H9 (cell line): ENCODE measurements around the gene ARMC9. TPM values are rescaled to one million over a fixed set of nuclear protein-coding genes. Genes with fewer than 3 reads are reported as not detected.

Source experiments
- DNase-seq: peaks from one replicate; pipeline ENCODE4 v3.0.0-alpha.2; 2017
- H2AFZ ChIP-seq: one replicate; pipeline ENCODE4 v1.6.1; 2013; ENCODE audit warnings: mild to moderate bottlenecking, low read length, control low read depth, moderate library complexity
- H2AK5ac ChIP-seq: 2 replicates; pipeline ENCODE4 v1.6.1; 2013; ENCODE audit warnings: low read length, control low read depth, mixed read lengths; ENCODE audit not compliant: insufficient read length
- H2BK120ac ChIP-seq: one replicate; pipeline ENCODE4 v1.6.1; 2013; ENCODE audit warnings: low read depth, mild to moderate bottlenecking, low read length, control low read depth, inconsistent platforms; ENCODE audit not compliant: poor library complexity, severe bottlenecking
- H2BK12ac ChIP-seq: 2 replicates; pipeline ENCODE4 v1.6.1; 2013; ENCODE audit warnings: low read length, control low read depth, mixed read lengths, low read depth; ENCODE audit not compliant: insufficient read length
- H2BK15ac ChIP-seq: 2 replicates; pipeline ENCODE4 v1.6.1; 2013; ENCODE audit warnings: low read depth, low read length, control low read depth
- H2BK20ac ChIP-seq: one replicate; pipeline ENCODE4 v1.6.1; 2013; ENCODE audit warnings: low read depth, mild to moderate bottlenecking, low read length, control low read depth, inconsistent platforms; ENCODE audit not compliant: poor library complexity, severe bottlenecking
- H2BK5ac ChIP-seq: 2 replicates; pipeline ENCODE4 v1.6.1; 2013; ENCODE audit warnings: low read length, control low read depth, mixed read lengths; ENCODE audit not compliant: insufficient read length
- H3K14ac ChIP-seq: 2 replicates; pipeline ENCODE4 v1.6.1; 2013; ENCODE audit warnings: low read length, control low read depth; ENCODE audit not compliant: insufficient read depth
- H3K18ac ChIP-seq: 2 replicates; pipeline ENCODE4 v1.6.1; 2013; ENCODE audit warnings: low read depth, mild to moderate bottlenecking, mixed read lengths, low read length, control low read depth; ENCODE audit not compliant: insufficient read length
- H3K23ac ChIP-seq: 2 replicates; pipeline ENCODE4 v1.6.1; 2013; ENCODE audit warnings: low read length, control low read depth, mixed read lengths, low read depth; ENCODE audit not compliant: insufficient read length
- H3K23me2 ChIP-seq: 2 replicates; pipeline ENCODE4 v1.6.1; 2013; ENCODE audit warnings: low read depth, mild to moderate bottlenecking, mixed read lengths, low read length, control low read depth; ENCODE audit not compliant: insufficient read length, poor library complexity, severe bottlenecking
- H3K27ac ChIP-seq: 2 replicates; pipeline ENCODE4 v1.5.1; 2013; ENCODE audit warnings: low read length, control low read depth, mixed read lengths, low read depth; ENCODE audit not compliant: insufficient read length
- H3K27me3 ChIP-seq: 2 replicates; pipeline ENCODE4 v1.6.1; 2013; ENCODE audit warnings: low read length, control low read depth, inconsistent platforms; ENCODE audit not compliant: insufficient read depth
- H3K4ac ChIP-seq: 2 replicates; pipeline ENCODE4 v1.6.1; 2013; ENCODE audit warnings: low read depth, mild to moderate bottlenecking, control low read depth, inconsistent platforms, low read length, moderate library complexity
- H3K4me1 ChIP-seq: 2 replicates; pipeline ENCODE4 v1.6.1; 2013; ENCODE audit warnings: low read length, control low read depth, inconsistent platforms; ENCODE audit not compliant: insufficient read depth
- H3K4me2 ChIP-seq: 2 replicates; pipeline ENCODE4 v1.6.1; 2013; ENCODE audit warnings: low read length, control low read depth, mixed read lengths; ENCODE audit not compliant: insufficient read length, insufficient read depth
- H3K56ac ChIP-seq: 2 replicates; pipeline ENCODE4 v1.6.1; 2013; ENCODE audit warnings: low read depth, mild to moderate bottlenecking, mixed read lengths, low read length, control low read depth; ENCODE audit not compliant: insufficient read length
- H3K79me1 ChIP-seq: 2 replicates; pipeline ENCODE4 v1.6.1; 2013; ENCODE audit warnings: low read depth, mild to moderate bottlenecking, moderate library complexity, low read length, control low read depth, inconsistent platforms; ENCODE audit not compliant: insufficient read depth, poor library complexity, severe bottlenecking
- H3K79me2 ChIP-seq: 2 replicates; pipeline ENCODE4 v1.6.1; 2013; ENCODE audit warnings: low read length, control low read depth, inconsistent platforms; ENCODE audit not compliant: insufficient read depth
- H3K9ac ChIP-seq: 2 replicates; pipeline ENCODE4 v1.6.1; 2013; ENCODE audit warnings: low read length, control low read depth, mixed read lengths; ENCODE audit not compliant: insufficient read length; ENCODE audit errors: extremely low read depth
- H3K9me3 ChIP-seq: one replicate; pipeline ENCODE4 v1.6.1; 2013; ENCODE audit warnings: low read depth, low read length, inconsistent platforms; ENCODE audit not compliant: control insufficient read depth
- H3T11ph ChIP-seq: one replicate; pipeline ENCODE4 v1.6.1; 2013; ENCODE audit warnings: mild to moderate bottlenecking, low read length, control low read depth, inconsistent platforms
- H4K20me1 ChIP-seq: one replicate; pipeline ENCODE4 v1.6.1; 2013; ENCODE audit not compliant: control insufficient read depth, insufficient read length, insufficient read depth
- H4K5ac ChIP-seq: 2 replicates; pipeline ENCODE4 v1.6.1; 2013; ENCODE audit warnings: low read depth, mild to moderate bottlenecking, mixed read lengths, low read length, control low read depth; ENCODE audit not compliant: insufficient read length
- H4K8ac ChIP-seq: replicated peaks from 2 replicates; pipeline ENCODE4 v1.6.1; 2013; ENCODE audit warnings: low read length, control low read depth, mixed read lengths, low read depth; ENCODE audit not compliant: insufficient read length
- H4K91ac ChIP-seq: 2 replicates; pipeline ENCODE4 v1.6.1; 2013; ENCODE audit warnings: low read depth, mild to moderate bottlenecking, moderate library complexity, mixed read lengths, low read length, control low read depth; ENCODE audit not compliant: insufficient read length
- H3K27ac Mint-ChIP-seq, 3 experiments: 2 replicates in 2 of 3; 3 replicates in 1 of 3; pipeline ENCODE4 v1.8.0; 2020 to 2021; ENCODE audit warnings: mixed read lengths in 3 of 3, mild to moderate bottlenecking in 1 of 3, moderate library complexity in 1 of 3
- H3K27me3 Mint-ChIP-seq: 2 replicates; pipeline ENCODE4 v1.8.0; 2021; ENCODE audit warnings: low read depth, mild to moderate bottlenecking, moderate library complexity, mixed read lengths
- H3K36me3 Mint-ChIP-seq, 3 experiments: 2 replicates in 2 of 3; 3 replicates in 1 of 3; pipeline ENCODE4 v1.8.0; 2020 to 2021; ENCODE audit warnings: low read depth in 3 of 3, mixed read lengths in 3 of 3; ENCODE audit not compliant: insufficient read depth in 1 of 3
- H3K4me1 Mint-ChIP-seq, 2 experiments: 2 replicates each; pipeline ENCODE4 v1.8.0; 2020; ENCODE audit warnings: mixed read lengths in 2 of 2
- H3K4me3 Mint-ChIP-seq, 2 experiments: 2 replicates in 1 of 2; 3 replicates in 1 of 2; pipeline ENCODE4 v1.8.0; 2020 to 2021; ENCODE audit warnings: mild to moderate bottlenecking in 2 of 2, mixed read lengths in 2 of 2, moderate library complexity in 1 of 2
- H3K9me3 Mint-ChIP-seq, 2 experiments: 2 replicates in 1 of 2; 3 replicates in 1 of 2; pipeline ENCODE4 v1.8.0; 2020; ENCODE audit warnings: mild to moderate bottlenecking in 2 of 2, mixed read lengths in 2 of 2, moderate library complexity in 1 of 2
- CTCF ChIP-seq: fragments of 200-600 bp; sonication (generic); conservative IDR thresholded peaks from 3 replicates; pipeline ENCODE4 v1.8.0; 2021; ENCODE audit warnings: antibody characterized with exemption, mild to moderate bottlenecking
- WGBS: extraction: QIAGEN DNeasy Blood & Tissue Kit; methylation state at CpG from one replicate; pipeline ENCODE4 v1.1.7; 2013; ENCODE audit warnings: missing lambda C conversion rate, low lambda C conversion rate, mixed read lengths; ENCODE audit not compliant: insufficient read length; ENCODE audit errors: extremely low coverage; 5-methylcytosine and 5-hydroxymethylcytosine counted together
- total RNA-seq: library from RNA; stranded (reverse); gene quantifications from 2 replicates; pipeline ENCODE4 v1.2.1, GENCODE V29; 2021

ARMC9 gene
- total RNA-seq, 1 experiment from 2014 or later = 37.6 TPM

GRCh38 chr2:231321021-231321420 is 122.6 kb downstream of the ARMC9 start:
- DNase-seq = no peak
- Histone ChIP-seq H3K23me2 (no peaks in the 10 kb centered on the region), H2BK12ac (no peak overlapping the region), H2BK5ac (no peak overlapping the region), H3K9ac (no peak overlapping the region), H3K9me3 (no peaks in the 10 kb centered on the region), H3K4me2 (no peak overlapping the region), H3K27ac (no peak overlapping the region), H2AK5ac (no peak overlapping the region), H4K91ac (no peak overlapping the region), H2BK120ac (no peak overlapping the region), H3T11ph (no peak overlapping the region), H2BK20ac (no peak overlapping the region), H3K56ac (no peak overlapping the region), H3K79me2 (no peaks in the 10 kb centered on the region), H3K18ac (no peak overlapping the region), H2BK15ac (no peak overlapping the region), H4K8ac (no peak overlapping the region), H4K20me1 (no peaks in the 10 kb centered on the region), H3K79me1 (no peaks in the 10 kb centered on the region), H3K14ac (no peak overlapping the region), H3K27me3 (no peaks in the 10 kb centered on the region), H2AFZ (no peak overlapping the region), H3K4me1 (no peaks in the 10 kb centered on the region), H3K23ac (no peak overlapping the region), H3K4ac (no peak overlapping the region), H4K5ac (no peak overlapping the region)
- peaks cover 9 to 11% of the 10 kb centered on the region in 2 experiments for H3K4me1 Mint-ChIP-seq
- no peaks in the 10 kb centered on the region for H3K27me3 Mint-ChIP-seq
- no CpG with 5 or more reads among the region's 7 CpGs for WGBS
- H3K9me3 Mint-ChIP-seq = peaks cover under 1 to 2% of the 10 kb centered on the region in 2 experiments; a peak in 2 of 5 replicates
- TF ChIP-seq CTCF = no peak
- H3K4me3 Mint-ChIP-seq = no peak overlapping the region
- H3K27ac Mint-ChIP-seq = peak overlapping the region in 1 of 3 experiments; percentile 32; a peak in 2 of 7 replicates
- peaks cover 0 to 11% (median 5%) of the 10 kb centered on the region in 3 experiments; a peak in 3 of 7 replicates for H3K36me3 Mint-ChIP-seq
